ENCODE results near the gene SMARCA2.

The SMARCA2 gene

GRCh38 chr9:2116073-2116472 lies 100.9 kb downstream of the SMARCA2 start:
- no peak for DNase-seq (ENCODE audit: extremely low read depth, low read depth)
- TF ChIP-seq CTCF (IDR thresholded peaks at IDR 0.05; ENCODE audit: low read depth, low read length) = peak; percentile 45

- DNase-seq (ENCODE audit: extremely low read depth, low read depth) = no peak
- no peak for TF ChIP-seq CTCF (IDR thresholded peaks at IDR 0.05; ENCODE audit: low read depth, low read length)
Measured at GRCh38 chr9:2117527-2117926, 102.4 kb downstream of the SMARCA2 start.

GRCh38 chr9:2119566-2119965 lies 104.4 kb downstream of the SMARCA2 start:
- DNase-seq (ENCODE audit: extremely low read depth, low read depth) = no peak
- TF ChIP-seq CTCF (IDR thresholded peaks at IDR 0.05; ENCODE audit: low read depth, low read length) = no peak

GRCh38 chr9:2120926-2121689 lies 106.0 kb downstream of the SMARCA2 start:
- peak; percentile 4 for DNase-seq (ENCODE audit: extremely low read depth, low read depth)
- no peak; the same call in none of the 2 replicates for TF ChIP-seq CTCF (IDR thresholded peaks at IDR 0.05; ENCODE audit: low read depth, low read length)

- DNase-seq (ENCODE audit: extremely low read depth, low read depth) = no peak
Measured at GRCh38 chr9:2122299-2122698, 107.2 kb downstream of the SMARCA2 start.

GRCh38 chr9:2125906-2126305 lies 110.8 kb downstream of the SMARCA2 start:
- TF ChIP-seq CTCF (IDR thresholded peaks at IDR 0.05; ENCODE audit: low read depth, low read length) = no peak
- DNase-seq (ENCODE audit: extremely low read depth, low read depth) = no peak

More at GRCh38 chr9:2122299-2122698, 107.2 kb downstream of the SMARCA2 start:
- TF ChIP-seq CTCF (IDR thresholded peaks at IDR 0.05; ENCODE audit: low read depth, low read length) = no peak

- no peak for TF ChIP-seq CTCF (IDR thresholded peaks at IDR 0.05; ENCODE audit: low read depth, low read length)
- peak; percentile 23 for DNase-seq (ENCODE audit: extremely low read depth, low read depth)
Measured at GRCh38 chr9:2126331-2126803, 111.2 kb downstream of the SMARCA2 start.
